Heart left ventricle (tissue), 16 donors: Measurements from ENCODE around the gene RGS7. TPM values are rescaled to one million over a fixed set of nuclear protein-coding genes. Genes with fewer than 3 reads are reported as not detected.

ENCODE experiments used
- ATAC-seq, 4 donors: fragments of 200-7000 bp; cut with Tn5 transposase; one replicate each; pipeline ENCODE4 v1.9.1; 2020 to 2022; ENCODE audit warnings: moderate library complexity in 4 of 4, mild to moderate bottlenecking in 3 of 4, moderate number of reproducible peaks in 1 of 4
- DNase-seq, 5 donors: peaks; one replicate each; pipeline ENCODE4 v3.0.0-alpha.2; 2020
- H3K27ac ChIP-seq, 12 donors: fragments of 200-600 bp; sonication (generic) in 4 of 12; one replicate each; pipeline versions ENCODE4 v1.5.0 to v1.8.0; 2016 to 2022; ENCODE audit warnings: mild to moderate bottlenecking in 2 of 12
- H3K27me3 ChIP-seq, 9 donors: fragments of 200-600 bp; sonication (generic) in 2 of 9; one replicate each; pipeline versions ENCODE4 v1.5.1 to v1.8.0; 2016 to 2022; ENCODE audit warnings: mild to moderate bottlenecking in 3 of 9
- H3K36me3 ChIP-seq, 9 donors: fragments of 200-600 bp; sonication (generic) in 2 of 9; one replicate each; pipeline versions ENCODE4 v1.5.0 to v1.8.0; 2018 to 2022; ENCODE audit warnings: mild to moderate bottlenecking in 2 of 9
- H3K4me1 ChIP-seq, 12 donors: fragments of 200-600 bp; sonication (generic) in 4 of 12; one replicate each; pipeline versions ENCODE4 v1.5.0 to v1.8.0; 2016 to 2022; ENCODE audit warnings: mild to moderate bottlenecking in 3 of 12
- H3K4me3 ChIP-seq, 12 donors: fragments of 200-600 bp; sonication (generic) in 4 of 12; one replicate each; pipeline versions ENCODE4 v1.5.0 to v1.8.0; 2017 to 2022; ENCODE audit warnings: mild to moderate bottlenecking in 9 of 12, moderate library complexity in 4 of 12
- H3K9me3 ChIP-seq, 12 donors: fragments of 200-600 bp; sonication (generic) in 4 of 12; one replicate each; pipeline versions ENCODE4 v1.5.0 to v1.8.0; 2016 to 2022; ENCODE audit warnings: mild to moderate bottlenecking in 1 of 12
- CTCF ChIP-seq, 12 donors: fragments of 200-600 bp; sonication (generic) in 4 of 12; IDR thresholded peaks; one replicate each; pipeline versions ENCODE4 v1.5.0 to v1.8.0; 2018 to 2022; ENCODE audit warnings: antibody characterized with exemption in 12 of 12, mild to moderate bottlenecking in 5 of 12
- POLR2A ChIP-seq, 2 donors: fragments of 450-650 bp; IDR thresholded peaks; one replicate each; pipeline ENCODE4 v1.6.1; 2017; ENCODE audit warnings: antibody characterized with exemption in 2 of 2, mild to moderate bottlenecking in 2 of 2, moderate library complexity in 2 of 2
- WGBS, 4 donors: extraction: QIAGEN DNeasy Blood & Tissue Kit in 2 of 4; methylation state at CpG; one replicate each; pipeline versions ENCODE4 v1.1.5 to v1.1.7; 2013 to 2018; 5-methylcytosine and 5-hydroxymethylcytosine counted together
- intact Hi-C, 10 donors: fragments of 100-400 bp; cut with DNase I; formaldehyde crosslinking; loops; one replicate each; pipeline versions ENCODE4 v1.11.1 to v1.14.2; 2022
- polyA plus RNA-seq, 2 donors: library from polyadenylated mRNA; stranded (reverse); fragments of 200-250 nt; gene quantifications; one replicate each; pipeline ENCODE4 v1.2.3, GENCODE V29; 2013
- total RNA-seq, 9 donors: library from RNA; depleted of rRNA in 2 of 9; stranded (reverse); fragments of >200 nt in 2 of 9; fragmentation: NEBNext Ultra II Directional in 3 of 9; extraction: Animal tissue kit (Norgen Biotek cat#: 25700) in 3 of 9; gene quantifications; one replicate each; pipeline versions ENCODE4 v1.1.0 to v1.2.4, GENCODE V29; 2016 to 2023
- donor health status: ischemic (EF 13 %, LVEDD 7.1; RV severe dilation, severe dysfunction).
- donor health status: healthy with polysubstance abuse.
- donor health status: DM: no; HTN: yes; CAD: no.
- donor health status: DM: no; HTN: no; CAD: no.
- donor health status: ischemic (EF 25% LVEDD 6.9; RV normal size, moderate dysfunction).
- donor health status: ischemic (EF 25% LVEDD 5.7; RV mildly dilated, moderate dysfunction).
- donor health status: healthy.
- donor health status: DM: yes; HTN: yes; CAD: no.
- donor health status: ischemic (EF 35%, LVEDD 5.7; RV mildly dilated, moderate dysfunction).
- donor health status: nonischemic (EF 11% LVEDD 7.7; RV severe dilation, severe dysfunction).
- donor health status: DM: yes; HTN: yes; CAD: no.
- donor health status: PGD.
- donor health status: ischemic (EF 29% LVEDD 5.4; RV normal size, mild dysfunction).
- donor health status: nonischemic (EF 23%, LVEDD 6.1; RV moderate dilation, normal function).

Gene RGS7
- total and polyA plus RNA-seq, 11 donors: not detected

GRCh38 chr1:241352401-241352800 is 4.6 kb downstream of the RGS7 start:
- TF ChIP-seq CTCF (IDR thresholded peaks at IDR 0.05) (no peak), POLR2A (IDR thresholded peaks at IDR 0.05) (no peak)
- peaks cover 0 to 26% (median 10%) of the 10 kb centered on the region in 9 donors for H3K27me3 ChIP-seq

GRCh38 chr1:241351841-241352240 is 5.2 kb downstream of the RGS7 start:
- H3K36me3 ChIP-seq: no peaks in the 10 kb centered on the region
- TF ChIP-seq CTCF (IDR thresholded peaks at IDR 0.05): no peak
- TF ChIP-seq POLR2A (IDR thresholded peaks at IDR 0.05): no peak

More at GRCh38 chr1:241352401-241352800, 4.6 kb downstream of the RGS7 start:
- ATAC-seq (no peak), DNase-seq (no peak)
- intact Hi-C loops: no loop called here
- Histone ChIP-seq H3K27ac (no peak overlapping the region), H3K36me3 (no peaks in the 10 kb centered on the region), H3K9me3 (no peaks in the 10 kb centered on the region), H3K4me3 (no peak overlapping the region), H3K4me1 (peaks cover 0 to 14% (median 0%) of the 10 kb centered on the region in 12 donors)
- 88 to 93% (median 91%) methylated on average over 2 of the region's 2 CpGs for WGBS, 4 donors

GRCh38 chr1:241343956-241344355 is 13.0 kb downstream of the RGS7 start:
- H3K9me3 ChIP-seq: no peaks in the 10 kb centered on the region
- H3K36me3 ChIP-seq: no peaks in the 10 kb centered on the region
- peaks cover 0 to 4% (median 0%) of the 10 kb centered on the region in 9 donors for H3K27me3 ChIP-seq
- intact Hi-C loops: no loop called here
- no peak for DNase-seq
- WGBS, 4 donors: 49 to 60% (median 52%) methylated on average over 2 of the region's 2 CpGs
- H3K4me1 ChIP-seq: no peaks in the 10 kb centered on the region
- no peak overlapping the region for H3K4me3 ChIP-seq
- no peak overlapping the region for H3K27ac ChIP-seq
- no peak for TF ChIP-seq POLR2A (IDR thresholded peaks at IDR 0.05)
- TF ChIP-seq CTCF (IDR thresholded peaks at IDR 0.05): no peak
- ATAC-seq: no peak

More at GRCh38 chr1:241351841-241352240, 5.2 kb downstream of the RGS7 start:
- ATAC-seq (no peak), DNase-seq (no peak)
- intact Hi-C loops: no loop called here
- H3K27me3 ChIP-seq: peaks cover 0 to 23% (median 9%) of the 10 kb centered on the region in 9 donors
- no peaks in the 10 kb centered on the region for H3K9me3 ChIP-seq
- H3K27ac ChIP-seq: no peak overlapping the region
- WGBS, 4 donors: 42 to 66% (median 51%) methylated on average over 3 of the region's 3 CpGs
- no peak overlapping the region for H3K4me3 ChIP-seq
- H3K4me1 ChIP-seq: peaks cover 0 to 8% (median 0%) of the 10 kb centered on the region in 12 donors

- no peaks in the 10 kb centered on the region for H3K36me3 ChIP-seq
- H3K4me1 ChIP-seq: no peaks in the 10 kb centered on the region
- no peak for DNase-seq
- intact Hi-C loops: no loop called here
- ATAC-seq: no peak
- H3K9me3 ChIP-seq: no peaks in the 10 kb centered on the region
- no peak for TF ChIP-seq POLR2A (IDR thresholded peaks at IDR 0.05)
- no peak for TF ChIP-seq CTCF (IDR thresholded peaks at IDR 0.05)
- no peak overlapping the region for H3K27ac ChIP-seq
- no peak overlapping the region for H3K4me3 ChIP-seq
- 45 to 69% (median 63%) methylated on average over 1 of the region's 1 CpG for WGBS, 4 donors
- peaks cover 0 to 2% (median 0%) of the 10 kb centered on the region in 9 donors for H3K27me3 ChIP-seq
Observed at GRCh38 chr1:241336335-241336734, 20.7 kb downstream of the RGS7 start.
